Tibial nerve (tissue), 4 donors: ENCODE measurements around the gene GHRL. TPM values are rescaled to one million over a fixed set of nuclear protein-coding genes. Genes with fewer than 3 reads are reported as not detected.

Source experiments
- DNase-seq, 2 donors: peaks; one replicate each; pipeline ENCODE4 v3.0.0-alpha.2; 2019; ENCODE audit warnings: low spot score in 2 of 2
- H3K27ac ChIP-seq, 4 donors: fragments of 200-600 bp; sonication (generic) in 3 of 4; one replicate each; pipeline ENCODE4 v1.5.1; 2017 to 2019; ENCODE audit warnings: mild to moderate bottlenecking in 1 of 4
- H3K27me3 ChIP-seq, 2 donors: fragments of 200-600 bp; sonication (generic) in 1 of 2; one replicate each; pipeline versions ENCODE4 v1.5.1 to v1.6.0; 2017 to 2019
- H3K36me3 ChIP-seq, 3 donors: fragments of 200-600 bp; sonication (generic); one replicate each; pipeline ENCODE4 v1.5.1; 2018 to 2019
- H3K4me1 ChIP-seq, 4 donors: fragments of 200-600 bp; sonication (generic) in 3 of 4; one replicate each; pipeline ENCODE4 v1.5.1; 2017 to 2019
- H3K4me3 ChIP-seq, 4 donors: fragments of 200-600 bp; sonication (generic) in 3 of 4; one replicate each; pipeline ENCODE4 v1.5.1; 2017 to 2019; ENCODE audit warnings: mild to moderate bottlenecking in 1 of 4, moderate library complexity in 1 of 4
- H3K9me3 ChIP-seq, 4 donors: fragments of 200-600 bp; sonication (generic) in 3 of 4; one replicate each; pipeline ENCODE4 v1.5.1; 2017 to 2019
- CTCF ChIP-seq, 5 experiments: fragments of 200-600 bp in 3 of 5; fragments of 450-650 bp in 2 of 5; sonication (generic) in 3 of 5; IDR thresholded peaks; one replicate each; pipeline ENCODE4 v1.5.1; 2016 to 2019; ENCODE audit warnings: antibody characterized with exemption in 5 of 5, mild to moderate bottlenecking in 3 of 5, moderate library complexity in 2 of 5
- EP300 ChIP-seq, 2 donors: sonication (generic); formaldehyde crosslinking; IDR thresholded peaks; one replicate each; pipeline ENCODE4 v1.6.1; 2017; ENCODE audit warnings: antibody characterized with exemption in 2 of 2, mild to moderate bottlenecking in 1 of 2
- POLR2A ChIP-seq, 2 donors: fragments of 450-650 bp; IDR thresholded peaks; one replicate each; pipeline ENCODE4 v1.6.1; 2017; ENCODE audit warnings: antibody characterized with exemption in 2 of 2, mild to moderate bottlenecking in 2 of 2, moderate library complexity in 2 of 2
- WGBS, 2 donors: methylation state at CpG; one replicate each; pipeline ENCODE4 v1.1.5; 2018; 5-methylcytosine and 5-hydroxymethylcytosine counted together
- total RNA-seq, 4 donors: library from RNA; depleted of rRNA; stranded (reverse); fragments of >200 nt; gene quantifications; one replicate each; pipeline ENCODE4 v1.1.0, GENCODE V29; 2016

Gene GHRL
- total RNA-seq, 4 donors from 2014 or later = 0.60 to 3.7 (median 2.9) TPM; not detected in 1

- H3K27ac ChIP-seq = no peak overlapping the region
- H3K27me3 ChIP-seq = no peaks in the 10 kb centered on the region
- peaks cover 0 to 12% (median 0%) of the 10 kb centered on the region in 4 donors for H3K4me1 ChIP-seq
- 95 to 97% methylated on average over 7 of the region's 7 CpGs for WGBS, 2 donors
- peaks cover 0 to 82% (median 0%) of the 10 kb centered on the region in 3 donors for H3K36me3 ChIP-seq
- H3K4me3 ChIP-seq = no peak overlapping the region
- no peak for DNase-seq
- no peaks in the 10 kb centered on the region for H3K9me3 ChIP-seq
- TF ChIP-seq CTCF (IDR thresholded peaks at IDR 0.05) (no peak), POLR2A (IDR thresholded peaks at IDR 0.05) (no peak), EP300 (IDR thresholded peaks at IDR 0.05) (no peak)
Observed at GRCh38 chr3:10259036-10259435, 33.7 kb downstream of the GHRL start.

GRCh38 chr3:10255835-10256234 lies 36.9 kb downstream of the GHRL start:
- 91 to 93% methylated on average over 7 of the region's 7 CpGs for WGBS, 2 donors

GRCh38 chr3:10253731-10254130 lies 39.0 kb downstream of the GHRL start:
- no peak overlapping the region for H3K27ac ChIP-seq
- TF ChIP-seq POLR2A (IDR thresholded peaks at IDR 0.05) = no peak
- no peak for TF ChIP-seq CTCF (IDR thresholded peaks at IDR 0.05)
- TF ChIP-seq EP300 (IDR thresholded peaks at IDR 0.05) = no peak
- H3K27me3 ChIP-seq = no peaks in the 10 kb centered on the region
- peaks cover 0 to 65% (median 0%) of the 10 kb centered on the region in 3 donors for H3K36me3 ChIP-seq
- no peak overlapping the region for H3K4me3 ChIP-seq
- DNase-seq = no peak
- WGBS, 2 donors = 89 to 98% methylated on average over 3 of the region's 3 CpGs
- no peaks in the 10 kb centered on the region for H3K9me3 ChIP-seq
- peaks cover 0 to 35% (median 18%) of the 10 kb centered on the region in 4 donors for H3K4me1 ChIP-seq

More at GRCh38 chr3:10255835-10256234, 36.9 kb downstream of the GHRL start:
- Histone ChIP-seq H3K27me3 (no peaks in the 10 kb centered on the region), H3K4me3 (no peak overlapping the region), H3K36me3 (peaks cover 0 to 85% (median 0%) of the 10 kb centered on the region in 3 donors), H3K9me3 (no peaks in the 10 kb centered on the region), H3K27ac (no peak overlapping the region), H3K4me1 (peaks cover 0 to 18% (median 3%) of the 10 kb centered on the region in 4 donors)
- DNase-seq = no peak
- TF ChIP-seq EP300 (IDR thresholded peaks at IDR 0.05) (no peak), POLR2A (IDR thresholded peaks at IDR 0.05) (no peak), CTCF (IDR thresholded peaks at IDR 0.05) (no peak)

GRCh38 chr3:10251006-10251405 lies 41.7 kb downstream of the GHRL start:
- WGBS, 2 donors = 91% methylated on average over 3 of the region's 3 CpGs

More at GRCh38 chr3:10251006-10251405, 41.7 kb downstream of the GHRL start:
- H3K4me3 ChIP-seq = no peak overlapping the region
- peaks cover 0 to 41% (median 23%) of the 10 kb centered on the region in 4 donors for H3K4me1 ChIP-seq
- H3K36me3 ChIP-seq = peaks cover 0 to 48% (median 0%) of the 10 kb centered on the region in 3 donors
- no peak overlapping the region for H3K27ac ChIP-seq
- H3K27me3 ChIP-seq = no peaks in the 10 kb centered on the region
- DNase-seq = no peak
- no peak for TF ChIP-seq CTCF (IDR thresholded peaks at IDR 0.05)
- TF ChIP-seq POLR2A (IDR thresholded peaks at IDR 0.05) = no peak
- TF ChIP-seq EP300 (IDR thresholded peaks at IDR 0.05) = no peak
- H3K9me3 ChIP-seq = peaks cover 0 to 1% (median 0%) of the 10 kb centered on the region in 4 donors
